ENCODE measurements around the gene DUSP9. TPM values are rescaled to one million over a fixed set of nuclear protein-coding genes. Genes with fewer than 3 reads are reported as not detected.

DUSP9 gene
- total RNA-seq, 1 donor from 2014 or later: 0.21 TPM

- H3K9me3 ChIP-seq (ENCODE audit: low read depth): no peaks in the 10 kb centered on the region
- H4K20me1 ChIP-seq (ENCODE audit: low read depth): peaks cover 35% of the 10 kb centered on the region
- TF ChIP-seq EZH2 (IDR thresholded peaks at IDR 0.05) (no peak), EZH2phosphoT487 (IDR thresholded peaks at IDR 0.05) (no peak)
- TF ChIP-seq, protein P1, sequence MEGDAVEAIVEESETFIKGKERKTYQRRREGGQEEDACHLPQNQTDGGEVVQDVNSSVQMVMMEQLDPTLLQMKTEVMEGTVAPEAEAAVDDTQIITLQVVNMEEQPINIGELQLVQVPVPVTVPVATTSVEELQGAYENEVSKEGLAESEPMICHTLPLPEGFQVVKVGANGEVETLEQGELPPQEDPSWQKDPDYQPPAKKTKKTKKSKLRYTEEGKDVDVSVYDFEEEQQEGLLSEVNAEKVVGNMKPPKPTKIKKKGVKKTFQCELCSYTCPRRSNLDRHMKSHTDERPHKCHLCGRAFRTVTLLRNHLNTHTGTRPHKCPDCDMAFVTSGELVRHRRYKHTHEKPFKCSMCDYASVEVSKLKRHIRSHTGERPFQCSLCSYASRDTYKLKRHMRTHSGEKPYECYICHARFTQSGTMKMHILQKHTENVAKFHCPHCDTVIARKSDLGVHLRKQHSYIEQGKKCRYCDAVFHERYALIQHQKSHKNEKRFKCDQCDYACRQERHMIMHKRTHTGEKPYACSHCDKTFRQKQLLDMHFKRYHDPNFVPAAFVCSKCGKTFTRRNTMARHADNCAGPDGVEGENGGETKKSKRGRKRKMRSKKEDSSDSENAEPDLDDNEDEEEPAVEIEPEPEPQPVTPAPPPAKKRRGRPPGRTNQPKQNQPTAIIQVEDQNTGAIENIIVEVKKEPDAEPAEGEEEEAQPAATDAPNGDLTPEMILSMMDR (IDR thresholded peaks at IDR 0.05): peak; percentile 51
- no peaks in the 10 kb centered on the region for H3K27me3 ChIP-seq
- H3K27ac Mint-ChIP-seq: peak within 1 kb of the TSS; percentile 97
- H3K27me3 Mint-ChIP-seq (ENCODE audit: insufficient read depth, low read depth): peaks cover 4% of the 10 kb centered on the region
- H3K9ac ChIP-seq: peak within 1 kb of the TSS; percentile 45
- peak; percentile 83 for DNase-seq (ENCODE audit: low spot score)
- no peak within 1 kb of the TSS for H2AFZ ChIP-seq (replicated peaks)
- H3K36me3 Mint-ChIP-seq: peaks cover 2% of the 10 kb centered on the region
- peak within 1 kb of the TSS; percentile 97 for H3K27ac ChIP-seq
- peak within 1 kb of the TSS; percentile 80 for H3K4me3 Mint-ChIP-seq
- peaks cover 40% of the 10 kb centered on the region for H3F3A ChIP-seq (ENCODE audit: low read depth)
- peak within 1 kb of the TSS; percentile 61 for H3K4me3 ChIP-seq
- no peaks in the 10 kb centered on the region for H3K36me3 ChIP-seq
- H3K9me3 Mint-ChIP-seq: peaks cover 13% of the 10 kb centered on the region
- peak within 1 kb of the TSS; percentile 89 for H3K4me2 ChIP-seq
- H3K4me1 ChIP-seq: peaks cover 3% of the 10 kb centered on the region
- H3K4me1 Mint-ChIP-seq: peaks cover 20% of the 10 kb centered on the region
- H3K79me2 ChIP-seq (ENCODE audit: low read depth): peaks cover 52% of the 10 kb centered on the region
Observed at GRCh38 chrX:153687121-153688039, 40.4 kb downstream of the DUSP9 start, which contains the start of gene SLC6A8. Gene SLC6A8, plus strand, starts transcription at chrX:153687926. Its CDS starts 649 bp downstream, at chrX:153688575.

GRCh38 chrX:153688071-153688470, 41.1 kb downstream of the DUSP9 start:
- H3K9ac ChIP-seq: no peak overlapping the region
- no peaks in the 10 kb centered on the region for H3K9me3 ChIP-seq (ENCODE audit: low read depth)
- H4K20me1 ChIP-seq (ENCODE audit: low read depth): peaks cover 42% of the 10 kb centered on the region
- no peaks in the 10 kb centered on the region for H3K27me3 ChIP-seq
- H3K79me2 ChIP-seq (ENCODE audit: low read depth): peaks cover 59% of the 10 kb centered on the region
- Mint-ChIP-seq H3K4me1 (peaks cover 20% of the 10 kb centered on the region), H3K4me3 (no peak overlapping the region), H3K36me3 (peaks cover 2% of the 10 kb centered on the region), H3K27me3 (ENCODE audit: insufficient read depth, low read depth) (peaks cover 3% of the 10 kb centered on the region), H3K9me3 (peaks cover 11% of the 10 kb centered on the region), H3K27ac (no peak overlapping the region)
- no peaks in the 10 kb centered on the region for H3K36me3 ChIP-seq
- no peak overlapping the region for H2AFZ ChIP-seq (replicated peaks)
- H3K4me2 ChIP-seq: no peak overlapping the region
- peaks cover 3% of the 10 kb centered on the region for H3K4me1 ChIP-seq
- no peak for DNase-seq (ENCODE audit: low spot score)
- H3K4me3 ChIP-seq: no peak overlapping the region
- H3K27ac ChIP-seq: no peak overlapping the region
- no peak for TF ChIP-seq EZH2phosphoT487 (IDR thresholded peaks at IDR 0.05)
- TF ChIP-seq, protein P1 (IDR thresholded peaks at IDR 0.05): no peak
- TF ChIP-seq EZH2 (IDR thresholded peaks at IDR 0.05): no peak
- peaks cover 35% of the 10 kb centered on the region for H3F3A ChIP-seq (ENCODE audit: low read depth)

- Histone ChIP-seq H3F3A (ENCODE audit: low read depth) (peaks cover 31% of the 10 kb centered on the region), H3K36me3 (no peaks in the 10 kb centered on the region), H3K4me2 (peak overlapping the region; percentile 83), H3K4me1 (peaks cover 3% of the 10 kb centered on the region), H3K27ac (no peak overlapping the region), H2AFZ (replicated peaks) (no peak overlapping the region), H3K9ac (peak overlapping the region; percentile 45), H3K27me3 (no peaks in the 10 kb centered on the region), H3K4me3 (peak overlapping the region; percentile 59), H3K79me2 (ENCODE audit: low read depth) (peaks cover 59% of the 10 kb centered on the region), H3K9me3 (ENCODE audit: low read depth) (no peaks in the 10 kb centered on the region), H4K20me1 (ENCODE audit: low read depth) (peaks cover 47% of the 10 kb centered on the region)
- Mint-ChIP-seq H3K4me1 (peaks cover 22% of the 10 kb centered on the region), H3K4me3 (no peak overlapping the region), H3K27me3 (ENCODE audit: insufficient read depth, low read depth) (peaks cover 3% of the 10 kb centered on the region), H3K27ac (no peak overlapping the region), H3K9me3 (peaks cover 11% of the 10 kb centered on the region), H3K36me3 (peaks cover 2% of the 10 kb centered on the region)
- DNase-seq (ENCODE audit: low spot score): no peak
- TF ChIP-seq EZH2phosphoT487 (IDR thresholded peaks at IDR 0.05) (no peak), EZH2 (IDR thresholded peaks at IDR 0.05) (no peak)
- TF ChIP-seq, protein P1 (IDR thresholded peaks at IDR 0.05): no peak
Observed at GRCh38 chrX:153688506-153688905, 41.5 kb downstream of the DUSP9 start.
